Stimulated activated CD8-positive, alpha-beta memory T cell treated with anti-CD3 and anti-CD28 coated beads, Interleukin-12 subunit alpha, Interleukin-12 subunit beta, amount 100 ng/mL, for 24 hours (primary cell): Measurements from ENCODE around the gene TEX48.

ENCODE experiments used
- DNase-seq: peaks from one replicate; pipeline ENCODE4 v3.0.0-alpha.2; 2020; ENCODE audit errors: extremely low read depth

The TEX48 gene

DNA sequence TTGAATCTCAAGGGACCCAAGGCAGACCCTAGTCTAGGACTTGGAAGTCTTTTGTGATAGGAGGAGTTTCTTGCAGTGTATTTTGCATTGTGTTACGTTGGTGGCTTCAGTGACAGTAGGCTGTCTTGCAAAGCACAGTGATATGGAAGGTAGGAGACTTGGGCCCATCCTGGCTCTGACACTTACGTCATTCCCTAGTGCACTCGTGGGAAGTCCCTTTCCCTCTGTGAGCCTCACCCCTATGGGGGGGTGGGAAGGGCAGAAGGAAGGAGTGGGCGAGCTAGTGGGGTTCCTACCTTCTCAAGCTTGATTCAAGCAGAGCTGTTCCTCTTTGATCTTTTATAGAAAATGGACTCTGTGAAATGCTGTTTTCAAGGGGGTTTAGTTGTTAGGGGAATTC is 15.1 kb downstream of the TEX48 start:
- no peak for DNase-seq

DNA sequence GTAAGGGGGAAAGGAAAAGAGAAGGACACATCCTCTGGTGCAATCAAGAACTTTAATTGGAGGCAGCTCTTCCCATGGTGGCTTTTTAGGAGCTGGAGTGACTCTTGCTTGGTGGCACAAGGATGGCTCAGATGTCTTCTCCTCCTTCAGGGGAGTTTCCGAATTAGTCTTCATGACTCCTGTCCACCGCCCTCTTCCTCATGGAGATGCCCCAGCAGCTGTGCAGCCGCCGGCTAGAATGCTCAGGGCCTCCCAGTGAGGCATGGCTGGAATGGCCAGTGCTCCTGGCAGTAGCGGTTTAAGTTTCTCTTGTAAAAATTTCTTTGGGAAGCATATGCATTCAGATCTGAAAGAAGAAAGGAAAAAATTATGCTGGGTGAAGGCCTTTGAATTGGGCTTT is 15.6 kb downstream of the TEX48 start:
- DNase-seq, result no peak

DNA sequence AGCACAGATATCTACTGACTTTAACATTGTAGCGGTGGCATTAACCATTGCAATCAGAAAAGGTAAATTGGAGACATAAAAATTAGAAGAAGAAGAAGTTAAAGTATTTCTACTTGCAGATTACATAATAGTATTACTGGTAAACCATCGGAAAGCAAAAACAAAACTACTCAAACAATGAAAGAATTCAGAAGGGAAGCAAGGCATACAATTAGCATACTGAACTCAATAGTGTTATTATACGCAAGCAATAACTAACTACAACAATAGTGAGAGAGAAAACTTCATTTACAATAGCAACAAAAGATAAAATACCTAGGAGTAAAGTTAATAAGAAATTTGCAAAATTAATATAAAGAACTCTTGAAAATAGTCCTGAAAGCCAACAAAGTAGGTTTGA is 17.8 kb downstream of the TEX48 start:
- no peak for DNase-seq

GRCh38 chr9:114662081-114662989 is 19.7 kb downstream of the TEX48 start:
- DNase-seq, result peak; percentile 5

DNA sequence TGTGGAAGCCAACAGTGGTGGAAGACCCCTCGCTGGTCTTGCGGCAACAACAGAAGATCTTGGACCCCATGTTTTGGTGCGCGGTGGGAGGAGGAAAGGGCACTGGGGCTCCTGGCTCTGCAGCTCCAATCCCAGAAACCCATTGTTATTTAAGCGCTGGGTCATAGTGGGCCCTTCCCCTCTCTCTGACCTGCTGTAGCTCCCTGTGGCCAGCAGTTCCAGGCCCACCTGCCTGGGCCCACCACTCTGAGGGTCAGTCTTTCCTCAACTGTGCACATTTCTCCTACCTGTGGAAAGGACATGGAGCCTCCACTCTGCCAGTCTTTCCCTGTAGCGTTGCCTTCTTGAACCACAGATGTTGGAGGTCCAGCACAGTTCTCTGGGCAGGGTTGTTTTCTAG is 24.3 kb downstream of the TEX48 start, which contains the start of gene TEX53:
Gene TEX53, minus strand, starts transcription at position 101 of the 400 bp plus-strand sequence. Its CDS starts 31 bp downstream, at position 70.
- DNase-seq, result no peak

- DNase-seq, result no peak
Measured at GRCh38 chr9:114656301-114656700, 25.7 kb downstream of the TEX48 start.

DNA sequence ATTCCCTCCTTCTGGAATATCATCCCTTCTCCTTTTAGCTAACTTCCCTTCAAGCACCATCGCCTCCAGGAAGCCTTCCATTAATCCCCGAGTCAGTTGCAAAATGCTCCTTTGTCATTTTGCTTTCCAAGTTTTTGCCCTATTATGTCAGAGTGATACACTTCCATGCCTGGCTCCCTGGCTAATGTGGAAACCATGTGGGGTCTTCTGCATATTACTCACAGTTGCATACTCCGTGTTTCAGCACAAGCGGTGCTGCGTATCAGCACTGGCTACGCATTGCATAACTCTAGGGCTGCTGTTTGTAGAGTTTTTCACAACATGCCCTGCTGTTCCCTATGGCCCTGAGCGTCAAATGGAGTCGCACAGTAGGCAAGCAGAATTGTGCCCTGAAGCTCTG is 26.3 kb downstream of the TEX48 start:
- no peak for DNase-seq

GRCh38 chr9:114653556-114654159 is 28.3 kb downstream of the TEX48 start:
- peak; percentile 15 for DNase-seq

DNA sequence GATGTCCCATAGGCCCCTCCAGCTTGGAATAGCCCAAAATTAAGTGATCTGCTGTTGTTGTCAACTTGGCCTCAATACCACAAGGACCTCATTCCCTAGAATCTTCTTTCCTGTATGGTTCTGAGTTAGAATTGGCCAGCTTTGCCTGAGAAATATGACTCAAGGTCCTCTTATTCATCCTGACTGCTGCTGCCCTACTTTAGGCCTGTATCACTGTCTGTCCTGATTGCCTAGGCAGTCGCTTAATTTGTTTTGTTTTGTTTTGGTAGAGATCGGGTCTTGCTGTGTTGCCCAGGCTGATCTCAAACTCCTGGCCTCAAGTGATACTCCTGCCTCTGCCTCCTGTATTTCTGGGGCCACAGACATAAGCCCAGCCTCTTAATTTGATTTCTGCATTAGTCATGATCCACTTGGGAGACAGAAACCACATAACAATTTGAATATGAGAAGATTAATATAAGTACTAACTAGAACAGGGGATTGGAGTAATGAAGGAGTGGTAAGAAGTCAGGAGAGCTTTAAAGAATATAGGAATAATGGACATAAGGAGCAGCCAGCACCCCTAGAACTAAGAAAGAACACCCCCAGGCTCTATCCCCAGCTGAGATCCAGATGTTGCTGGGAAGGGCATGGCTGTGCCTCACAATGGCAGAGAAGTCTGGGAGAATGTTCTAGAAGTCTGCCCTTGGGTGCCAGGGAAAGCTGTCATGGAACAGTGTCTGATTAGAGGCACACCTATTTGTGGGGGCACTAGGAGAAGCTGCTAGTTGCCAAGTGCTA is 29.0 kb downstream of the TEX48 start:
- no peak for DNase-seq

DNA sequence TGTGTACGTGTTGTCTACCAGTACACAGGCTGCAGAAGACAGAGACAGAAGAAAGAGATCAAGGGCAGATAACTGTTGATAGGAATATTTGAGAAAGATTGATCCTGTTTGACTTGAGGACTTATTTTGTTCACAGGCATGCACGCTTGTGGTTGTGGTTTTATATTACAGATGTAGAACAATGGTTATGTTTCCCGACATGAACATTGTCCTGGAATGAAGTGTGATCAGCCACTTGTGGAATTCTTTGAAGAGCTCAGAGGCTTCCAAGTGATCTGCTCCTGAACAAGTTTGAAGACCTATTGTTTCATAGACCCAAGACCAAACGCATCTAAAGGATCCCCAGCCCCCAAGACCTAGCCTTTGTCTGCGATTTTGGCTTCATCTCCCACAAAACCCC is 38.1 kb downstream of the TEX48 start:
- no peak for DNase-seq

DNA sequence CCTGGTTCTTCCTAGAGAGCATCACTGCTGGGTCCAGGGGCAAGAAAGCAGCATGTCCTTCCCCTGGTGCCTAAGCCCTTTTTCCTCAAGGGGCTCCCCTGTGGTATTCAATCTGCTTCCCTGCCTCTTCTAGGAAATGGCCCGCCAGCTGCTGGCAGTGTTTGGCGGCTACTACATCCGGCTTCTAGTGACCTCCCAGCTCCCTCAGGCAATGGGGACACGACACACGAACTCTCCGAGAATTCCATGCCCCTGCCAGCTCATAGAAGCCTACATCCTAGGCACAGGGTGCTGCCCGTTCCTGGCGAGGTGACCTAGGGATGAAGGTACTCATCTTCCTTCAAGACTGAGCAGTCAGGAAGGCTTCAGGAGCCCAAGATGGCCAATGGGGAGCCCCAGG is 39.0 kb downstream of the TEX48 start:
- DNase-seq, result no peak

GRCh38 chr9:114641967-114642366 is 40.0 kb downstream of the TEX48 start:
- no peak for DNase-seq

DNA sequence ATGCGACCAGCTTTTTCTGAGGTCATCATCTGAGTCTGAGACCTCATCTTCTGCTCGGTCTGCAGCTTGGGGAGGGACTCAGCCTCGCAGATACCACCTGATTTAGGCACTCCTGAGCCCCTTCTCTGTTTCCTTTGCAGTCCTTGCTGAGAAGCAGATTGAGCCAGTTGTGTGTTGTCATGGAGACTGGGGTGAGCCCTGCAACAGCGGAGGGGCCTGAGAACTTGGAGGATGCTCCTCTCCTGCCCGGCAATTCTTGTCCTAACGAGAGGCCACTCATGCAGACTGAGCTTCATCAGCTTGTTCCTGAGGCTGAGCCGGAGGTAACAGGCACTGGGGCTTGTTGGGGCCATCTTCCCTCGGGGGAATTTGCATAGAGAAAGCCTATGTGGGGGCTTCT is 43.6 kb downstream of the TEX48 start:
- no peak for DNase-seq

DNA sequence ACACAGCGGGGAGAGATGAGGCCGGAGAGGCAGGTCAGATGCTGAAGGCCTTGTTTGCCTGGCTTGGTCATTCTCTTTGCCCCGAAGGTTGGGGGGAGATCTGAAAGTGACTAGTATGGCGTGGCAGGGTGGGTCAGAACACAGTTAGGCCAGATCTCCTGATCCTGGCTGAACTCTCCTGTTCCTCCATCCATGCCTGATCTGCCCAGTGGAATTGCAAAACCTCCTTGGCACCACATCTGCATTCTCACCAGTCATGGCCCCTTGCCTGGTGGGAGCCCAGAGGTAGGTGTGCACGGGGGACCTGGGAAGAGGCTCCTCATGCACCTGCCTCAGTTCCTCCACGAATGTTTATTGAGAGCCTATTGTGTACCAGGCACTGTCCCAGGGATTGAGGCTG is 47.6 kb downstream of the TEX48 start:
- no peak for DNase-seq

DNA sequence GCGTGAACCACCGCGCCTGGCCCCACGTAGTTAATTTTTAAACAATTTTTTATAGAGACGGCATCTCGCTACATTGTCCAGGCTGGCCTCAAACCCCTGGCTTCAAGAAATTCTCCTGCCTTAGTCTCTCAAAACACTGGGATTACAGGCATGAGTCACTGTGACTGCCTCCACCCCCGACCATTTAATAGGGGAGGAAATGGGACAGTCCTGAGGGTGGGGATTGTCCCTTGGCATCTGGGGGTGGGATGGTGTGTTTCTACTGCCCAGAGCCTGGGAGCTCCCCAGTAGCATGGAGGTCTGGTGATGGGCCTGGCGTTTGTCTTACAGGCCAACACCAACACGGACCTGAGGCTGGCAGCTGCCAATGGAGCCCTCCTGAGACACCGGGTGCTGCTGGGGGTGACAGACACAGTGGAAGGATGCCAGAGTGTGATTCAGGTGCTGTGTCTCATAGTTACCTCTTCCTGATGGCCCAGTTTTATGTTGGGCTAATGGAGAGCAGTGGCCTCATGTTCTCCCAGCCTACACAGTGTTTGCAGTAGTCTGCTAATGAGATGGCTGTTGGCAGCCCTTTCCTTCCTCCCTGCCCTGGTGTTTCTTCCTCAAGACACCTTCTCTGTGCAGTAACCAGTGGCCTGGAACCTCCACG is 48.4 kb downstream of the TEX48 start:
- DNase-seq, result no peak

- DNase-seq, result no peak
Measured at GRCh38 chr9:114631166-114631565, 50.8 kb downstream of the TEX48 start.

DNA sequence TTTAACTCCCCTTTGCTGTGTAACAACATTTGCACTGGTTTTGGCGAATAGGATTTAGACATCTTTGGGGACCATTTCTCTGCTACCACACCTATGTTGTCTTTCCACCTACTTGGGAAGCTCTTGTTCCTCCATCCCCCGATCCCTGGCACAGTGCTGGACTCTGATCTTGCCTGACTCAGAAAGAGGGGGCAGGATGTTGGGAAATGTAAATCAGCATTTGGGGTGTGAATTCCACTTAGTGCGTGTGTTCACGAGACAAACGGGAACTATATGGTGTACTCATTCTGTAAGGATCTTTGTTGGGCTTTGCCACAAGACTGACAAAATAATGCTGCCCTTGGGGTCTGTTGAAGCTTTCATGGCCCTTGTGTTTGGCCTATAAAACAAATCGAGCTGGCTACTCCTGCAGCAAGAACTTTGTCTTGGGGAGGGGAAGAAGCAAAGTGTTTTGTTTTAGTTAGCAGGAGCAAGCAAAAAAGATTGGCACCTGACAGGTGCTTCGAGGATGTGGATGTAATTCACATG is 52.4 kb downstream of the TEX48 start:
- DNase-seq, result no peak

DNA sequence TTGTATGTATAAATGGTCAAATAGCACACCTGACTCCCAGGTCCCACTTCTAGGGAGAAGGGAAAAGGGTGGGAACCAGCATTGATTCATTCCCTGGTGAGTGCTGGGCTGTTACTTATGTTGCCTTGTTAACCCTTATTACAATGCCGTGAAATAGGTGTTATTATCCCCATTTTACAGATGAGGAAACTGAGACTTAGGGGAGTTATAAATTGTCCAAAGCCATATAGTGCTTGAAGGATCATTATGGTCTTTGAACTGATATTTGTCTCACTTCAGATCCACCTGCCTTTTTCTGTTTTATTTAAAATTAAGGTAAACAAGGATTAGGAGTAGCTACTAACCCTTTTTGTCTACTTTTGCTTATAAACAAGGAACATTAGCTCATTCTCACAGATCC is 54.4 kb downstream of the TEX48 start:
- DNase-seq, result no peak

DNA sequence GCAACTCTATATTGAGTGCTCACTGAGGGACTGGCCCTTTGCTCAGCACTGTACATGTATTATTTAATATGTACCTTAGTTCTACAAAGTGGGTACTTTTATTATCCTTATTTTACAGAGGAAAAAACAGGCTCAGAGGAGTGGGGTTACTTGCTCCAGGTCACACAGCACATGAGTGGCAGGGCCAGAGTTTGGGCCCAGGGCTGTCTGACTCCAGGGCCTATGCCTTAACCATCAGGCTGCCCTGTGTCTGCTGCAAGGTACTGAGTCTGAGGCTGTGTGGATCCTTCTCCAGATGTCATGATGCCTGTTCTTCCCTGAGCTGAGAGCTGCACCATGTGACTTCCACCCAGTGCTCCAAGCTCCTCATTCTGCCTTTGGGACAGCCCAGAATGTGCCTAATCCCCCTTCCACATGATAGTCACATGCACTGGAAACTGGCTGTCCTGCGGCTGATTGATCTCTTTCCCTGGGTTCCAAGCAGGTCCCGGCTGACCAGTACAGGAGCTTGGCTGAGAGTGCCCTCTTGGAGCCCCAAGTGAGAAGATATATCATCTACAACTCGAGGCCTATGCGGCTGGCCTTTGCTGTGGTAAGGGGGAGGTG is 55.5 kb downstream of the TEX48 start:
- DNase-seq, result no peak

- DNase-seq, result no peak
Measured at GRCh38 chr9:114624677-114625076, 57.3 kb downstream of the TEX48 start.

- no peak for DNase-seq
Measured at GRCh38 chr9:114621975-114622609, 59.9 kb downstream of the TEX48 start.
